Peyer's patch (tissue), 4 donors: Measurements from ENCODE around the gene ZNF396.

Experiments used
- CTCF ChIP-seq, 6 experiments: fragments of 450-650 bp in 4 of 6; fragments of 200-600 bp in 2 of 6; sonication (generic) in 1 of 6; IDR thresholded peaks; one replicate each; pipeline ENCODE4 v1.5.1; 2017 to 2019; ENCODE audit warnings: antibody characterized with exemption in 6 of 6, mild to moderate bottlenecking in 3 of 6, moderate library complexity in 1 of 6
- POLR2A ChIP-seq, 2 donors: fragments of 450-650 bp; IDR thresholded peaks; one replicate each; pipeline ENCODE4 v1.5.1; 2017; ENCODE audit warnings: antibody characterized with exemption in 2 of 2, mild to moderate bottlenecking in 2 of 2, moderate library complexity in 2 of 2

- no peak for TF ChIP-seq POLR2A (IDR thresholded peaks at IDR 0.05)
- TF ChIP-seq CTCF (IDR thresholded peaks at IDR 0.05) = no peak
Observed at GRCh38 chr18:35417223-35417622, 40.1 kb upstream of the ZNF396 start.
